Measurements from ENCODE around the gene ATP1A2. TPM values are rescaled to one million over a fixed set of nuclear protein-coding genes. Genes with fewer than 3 reads are reported as not detected.

ATP1A2 gene
- total and polyA plus RNA-seq, 10 of the 15 experiments (the other 5 are each of a cell fraction or from before 2014, with no cell fraction given): 0.15 TPM; not detected in 9

DNA sequence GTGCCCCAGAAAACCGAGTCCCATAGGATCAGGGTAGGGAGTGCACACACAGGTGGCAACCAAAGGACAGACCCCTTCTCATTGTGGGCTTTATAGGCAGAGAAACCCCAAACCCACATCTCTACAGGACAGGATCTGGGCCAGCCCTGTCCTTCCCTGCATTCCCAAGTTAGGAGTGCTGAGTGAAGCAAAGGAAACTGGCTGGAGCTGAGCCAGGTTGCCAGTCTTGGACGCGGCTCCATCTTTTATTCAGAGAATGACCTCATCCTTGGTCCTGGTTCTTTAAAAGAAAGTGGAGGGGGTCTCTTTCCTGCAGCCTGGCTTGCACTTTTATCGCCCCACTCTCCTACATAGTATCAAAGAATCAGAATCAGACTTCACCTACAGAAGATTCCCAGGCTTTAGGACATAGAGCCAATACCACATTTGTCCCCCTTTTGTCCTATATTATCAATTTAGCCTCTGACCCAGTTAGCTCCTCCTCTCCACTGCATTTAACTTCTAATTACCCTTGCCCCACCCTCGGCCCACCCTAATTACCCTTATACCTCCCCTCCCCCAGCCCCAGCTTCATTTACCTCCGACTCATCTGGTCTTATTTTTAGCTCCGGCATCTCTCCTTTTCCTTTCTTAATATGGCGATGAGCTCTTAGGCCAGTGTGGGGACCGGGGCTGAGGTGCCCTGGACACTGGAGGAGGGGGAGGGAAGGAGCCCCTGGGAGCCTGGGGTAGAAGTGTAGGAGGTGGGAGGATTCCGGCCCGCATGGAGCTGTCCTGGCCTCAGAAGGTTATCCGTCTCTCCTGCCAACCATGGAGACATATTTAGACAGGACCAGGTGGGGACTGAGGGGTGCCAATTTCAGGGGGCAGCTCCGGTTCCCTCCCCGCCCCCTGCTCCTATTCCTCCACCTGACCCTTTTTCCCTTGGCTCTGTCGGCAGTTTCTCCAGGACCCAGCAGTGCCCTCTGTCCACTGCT, 74.4 kb downstream of the ATP1A2 start, which contains the start of gene CASQ1 (continued):
- TF ChIP-seq, protein P1, sequence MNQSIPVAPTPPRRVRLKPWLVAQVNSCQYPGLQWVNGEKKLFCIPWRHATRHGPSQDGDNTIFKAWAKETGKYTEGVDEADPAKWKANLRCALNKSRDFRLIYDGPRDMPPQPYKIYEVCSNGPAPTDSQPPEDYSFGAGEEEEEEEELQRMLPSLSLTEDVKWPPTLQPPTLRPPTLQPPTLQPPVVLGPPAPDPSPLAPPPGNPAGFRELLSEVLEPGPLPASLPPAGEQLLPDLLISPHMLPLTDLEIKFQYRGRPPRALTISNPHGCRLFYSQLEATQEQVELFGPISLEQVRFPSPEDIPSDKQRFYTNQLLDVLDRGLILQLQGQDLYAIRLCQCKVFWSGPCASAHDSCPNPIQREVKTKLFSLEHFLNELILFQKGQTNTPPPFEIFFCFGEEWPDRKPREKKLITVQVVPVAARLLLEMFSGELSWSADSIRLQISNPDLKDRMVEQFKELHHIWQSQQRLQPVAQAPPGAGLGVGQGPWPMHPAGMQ (IDR thresholded peaks at IDR 0.05; ENCODE audit: borderline replicate concordance): no peak

DNA sequence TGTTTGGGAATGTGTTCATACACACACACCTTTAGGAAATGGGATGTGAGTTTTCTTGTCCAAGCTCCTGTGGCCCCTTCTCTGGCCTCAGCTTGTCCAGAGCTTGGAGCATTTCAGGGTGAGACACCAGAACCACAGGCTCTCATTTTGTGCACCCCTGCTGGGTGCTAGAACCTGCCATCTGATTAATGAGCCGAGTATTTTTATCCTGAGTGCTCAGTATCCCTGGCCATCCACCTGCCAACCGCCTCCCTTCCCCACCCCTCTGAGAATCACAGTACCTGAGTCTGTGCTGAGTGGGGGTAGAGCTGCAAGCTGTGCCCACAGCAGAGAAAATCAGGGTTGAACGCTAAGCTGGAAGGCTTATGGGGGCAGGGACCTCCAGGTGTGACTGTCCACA, 76.2 kb downstream of the ATP1A2 start:
- no peak for FAIRE-seq
- WGBS (ENCODE audit: insufficient coverage, insufficient replicate concordance, low lambda C conversion rate, missing lambda C conversion rate): 44% methylated on average over 3 of the region's 3 CpGs
- no TSS peak for BruUV-seq (replicated peaks)
- Histone ChIP-seq H3K27me3 (replicated peaks in 1 of 2; ENCODE audit: control insufficient read depth in 2 of 2, insufficient read depth in 2 of 2, low read length in 1 of 2) (peaks cover 0 to 3% of the 10 kb centered on the region in 2 experiments; a peak in 1 of 4 replicates), H3K4me1 (ENCODE audit: control insufficient read depth, insufficient read depth, low read length) (peaks cover 21% of the 10 kb centered on the region), H3K79me2 (ENCODE audit: control insufficient read depth, insufficient read depth, low read length) (no peaks in the 10 kb centered on the region), H3K4me3 (no peak overlapping the region), H3K27ac (ENCODE audit: control insufficient read depth, insufficient read depth) (no peak overlapping the region), H3K4me2 (ENCODE audit: control insufficient read depth, insufficient read depth) (no peak overlapping the region), H2AFZ (ENCODE audit: control insufficient read depth, low read depth, low read length) (no peak overlapping the region), H4K20me1 (ENCODE audit: control insufficient read depth, insufficient read depth) (no peaks in the 10 kb centered on the region), H3K9me3 (replicated peaks; ENCODE audit: control insufficient read depth, insufficient read depth, low read length) (no peaks in the 10 kb centered on the region), H3K36me3 (ENCODE audit: control insufficient read depth in 2 of 2, insufficient read depth in 2 of 2, low read length in 1 of 2) (no peaks in the 10 kb centered on the region), H3K9ac (ENCODE audit: control insufficient read depth, insufficient read depth, low read length) (no peak overlapping the region)
- in situ Hi-C loops (cut with MboI): loop anchor here (5.0 kb wide), 1 partner anchor 101 kb away; no protein-coding TSS in a partner anchor
- POLR2A ChIA-PET: interaction anchor here (1.0 to 2.1 kb wide), 2 partner anchors 12 to 71 kb away, joined by 3 to 10 read pairs; partner anchors contain the start of gene DCAF8
- no peak for TF ChIP-seq BMI1 (IDR thresholded peaks at IDR 0.05; ENCODE audit: borderline replicate concordance)
- no peak for TF ChIP-seq POLR2AphosphoS2 (IDR thresholded peaks at IDR 0.05; ENCODE audit: low read depth, low read length)
- TF ChIP-seq GATAD2B (conservative IDR thresholded peaks at IDR 0.05; ENCODE audit: low read depth): no peak
- no peak for TF ChIP-seq SIN3A (IDR thresholded peaks at IDR 0.05; ENCODE audit: low read depth, low read length)
- TF ChIP-seq BCL11A (IDR thresholded peaks at IDR 0.05; ENCODE audit: low read depth, low read length): no peak
- RAD21 ChIA-PET (ENCODE audit: unreplicated experiment): interaction anchor here (1.0 to 5.4 kb wide), 8 partner anchors 12 to 186 kb away, joined by 3 to 128 read pairs (median 14); partner anchors contain the start of gene PEA15
- no peak for DNase-seq (ENCODE audit: low read depth, low spot score)
- SMC1A ChIA-PET (ENCODE audit: uncharacterized antibody, unreplicated experiment): interaction anchor here (0.6 to 5.6 kb wide), 15 partner anchors 9 to 184 kb away, joined by 3 to 123 read pairs (median 6); no protein-coding TSS in a partner anchor
- ATAC-seq: no peak
- intact Hi-C loops (cut with micrococcal nuclease; ENCODE audit: unreplicated experiment): loop anchor here (5.0 kb wide), 1 partner anchor 416 kb away; no protein-coding TSS in a partner anchor
- CTCF ChIA-PET: interaction anchor here (0.6 to 8.7 kb wide), 19 partner anchors 11 to 185 kb away, joined by 3 to 273 read pairs (median 7); partner anchors contain the start of gene PEX19
